Smooth muscle cell (in vitro differentiated cells): ENCODE results near the gene STX8. TPM values are rescaled to one million over a fixed set of nuclear protein-coding genes. Genes with fewer than 3 reads are reported as not detected.
"Not testable (repeated sequence)": the region's sequence is repeated elsewhere in the genome, so short reads cannot be mapped to it uniquely, and the experiment has no call there.

Source experiments
- DNase-seq: peaks from one replicate; lab custom pipeline; 2025; ENCODE audit not compliant: unreplicated experiment; lab: John Stamatoyannopoulos, UW
- H2AFZ ChIP-seq: fragments of 200-600 bp; sonication (generic); 2 replicates; pipeline ENCODE4 v1.6.0; 2016; ENCODE audit warnings: antibody characterized with exemption, low read depth, mild to moderate bottlenecking
- H3F3A ChIP-seq: fragments of 200-600 bp; sonication (generic); 2 replicates; pipeline ENCODE4 v1.6.0; 2017; ENCODE audit warnings: antibody characterized with exemption, low read depth
- H3K27ac ChIP-seq: fragments of 200-600 bp; sonication (generic); 2 replicates; pipeline ENCODE4 v1.5.1; 2016; ENCODE audit warnings: low read depth, mild to moderate bottlenecking
- H3K27me3 ChIP-seq: fragments of 200-600 bp; sonication (generic); 2 replicates; pipeline ENCODE4 v1.6.1; 2016; ENCODE audit warnings: low read depth, mild to moderate bottlenecking
- H3K36me3 ChIP-seq: fragments of 200-600 bp; sonication (generic); 2 replicates; pipeline ENCODE4 v1.5.1; 2016; ENCODE audit warnings: low read depth
- H3K4me1 ChIP-seq: fragments of 200-600 bp; sonication (generic); 2 replicates; pipeline ENCODE4 v1.5.1; 2016; ENCODE audit warnings: low read depth
- H3K4me2 ChIP-seq: fragments of 200-600 bp; sonication (generic); 2 replicates; pipeline ENCODE4 v1.6.0; 2016; ENCODE audit warnings: mild to moderate bottlenecking
- H3K4me3 ChIP-seq: fragments of 200-600 bp; sonication (generic); 2 replicates; pipeline ENCODE4 v1.5.1; 2016; ENCODE audit warnings: mild to moderate bottlenecking
- H3K79me2 ChIP-seq: fragments of 200-600 bp; sonication (generic); 2 replicates; pipeline ENCODE4 v1.6.0; 2016; ENCODE audit warnings: low read depth, mild to moderate bottlenecking
- H3K9ac ChIP-seq: fragments of 200-600 bp; sonication (generic); 2 replicates; pipeline ENCODE4 v1.6.0; 2016; ENCODE audit warnings: low read depth
- H3K9me3 ChIP-seq: fragments of 200-600 bp; sonication (generic); replicated peaks from 2 replicates; pipeline ENCODE4 v1.5.1; 2016; ENCODE audit warnings: low read depth
- H4K20me1 ChIP-seq: fragments of 200-600 bp; sonication (generic); 2 replicates; pipeline ENCODE4 v1.6.0; 2016; ENCODE audit warnings: low read depth
- WGBS: methylation state at CpG from one replicate; pipeline ENCODE4 v1.1.7; 2016; ENCODE audit warnings: low lambda C conversion rate; 5-methylcytosine and 5-hydroxymethylcytosine counted together
- polyA plus RNA-seq: library from polyadenylated mRNA; unstranded; fragments of >200 nt; fragmentation: Nextera tagmentation; extraction: Ambion mirVana; gene quantifications from 2 replicates; pipeline ENCODE4 v1.2.1, GENCODE V29; 2016
- total RNA-seq: library from RNA; depleted of rRNA; stranded (reverse); fragments of >200 nt; gene quantifications from 2 replicates; pipeline ENCODE4 v1.2.3, GENCODE V29; 2014
- TF ChIP-seq, protein P1 (sequence below): fragments of 200-600 bp; sonication (generic); IDR thresholded peaks from 2 replicates; pipeline ENCODE4 v1.5.1; 2017; ENCODE audit warnings: borderline replicate concordance, mild to moderate bottlenecking, antibody characterized with exemption; ENCODE audit not compliant: insufficient read depth, poor library complexity, severe bottlenecking

The STX8 gene
- total and polyA plus RNA-seq, 2 experiments from 2014 or later = 63.8 to 88.5 TPM

DNA sequence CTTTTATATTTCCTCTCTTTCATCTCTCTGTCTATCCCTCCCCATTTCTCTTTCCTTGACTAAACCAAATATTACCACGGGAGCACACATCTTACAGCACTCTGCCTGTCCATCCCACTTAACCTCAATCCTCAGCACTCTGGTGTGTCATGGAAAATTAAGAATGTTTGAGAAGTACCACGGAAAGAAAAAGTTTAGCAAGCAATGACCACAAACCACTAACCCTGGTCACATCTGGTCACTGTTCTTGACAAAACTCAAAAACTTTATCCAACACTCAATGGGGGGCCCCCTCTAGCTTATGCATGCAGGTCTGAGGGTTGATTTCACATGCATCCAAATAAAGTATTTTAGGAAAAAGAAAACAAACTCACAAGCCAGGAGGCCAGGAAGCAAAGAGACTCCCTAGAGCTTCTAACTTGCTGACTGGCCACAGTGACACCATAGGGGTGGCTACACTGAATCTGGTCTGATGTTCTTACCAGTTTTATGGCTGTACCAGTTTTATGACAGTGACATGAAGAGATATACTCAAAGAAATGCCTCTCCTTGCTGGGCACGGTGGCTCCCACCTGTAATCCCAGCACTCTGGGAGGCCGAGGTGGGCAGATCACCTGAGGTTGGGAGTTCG is 229.2 kb downstream of the STX8 start:
- no peak overlapping the region for H3K4me3 ChIP-seq
- H3K27ac ChIP-seq = no peak overlapping the region
- peak overlapping the region; percentile 6 for H3K4me2 ChIP-seq
- DNase-seq = no peak
- H3K9me3 ChIP-seq = no peaks in the 10 kb centered on the region
- peaks cover 10% of the 10 kb centered on the region for H4K20me1 ChIP-seq
- TF ChIP-seq, protein P1, sequence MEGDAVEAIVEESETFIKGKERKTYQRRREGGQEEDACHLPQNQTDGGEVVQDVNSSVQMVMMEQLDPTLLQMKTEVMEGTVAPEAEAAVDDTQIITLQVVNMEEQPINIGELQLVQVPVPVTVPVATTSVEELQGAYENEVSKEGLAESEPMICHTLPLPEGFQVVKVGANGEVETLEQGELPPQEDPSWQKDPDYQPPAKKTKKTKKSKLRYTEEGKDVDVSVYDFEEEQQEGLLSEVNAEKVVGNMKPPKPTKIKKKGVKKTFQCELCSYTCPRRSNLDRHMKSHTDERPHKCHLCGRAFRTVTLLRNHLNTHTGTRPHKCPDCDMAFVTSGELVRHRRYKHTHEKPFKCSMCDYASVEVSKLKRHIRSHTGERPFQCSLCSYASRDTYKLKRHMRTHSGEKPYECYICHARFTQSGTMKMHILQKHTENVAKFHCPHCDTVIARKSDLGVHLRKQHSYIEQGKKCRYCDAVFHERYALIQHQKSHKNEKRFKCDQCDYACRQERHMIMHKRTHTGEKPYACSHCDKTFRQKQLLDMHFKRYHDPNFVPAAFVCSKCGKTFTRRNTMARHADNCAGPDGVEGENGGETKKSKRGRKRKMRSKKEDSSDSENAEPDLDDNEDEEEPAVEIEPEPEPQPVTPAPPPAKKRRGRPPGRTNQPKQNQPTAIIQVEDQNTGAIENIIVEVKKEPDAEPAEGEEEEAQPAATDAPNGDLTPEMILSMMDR = no peak
- H3F3A ChIP-seq = no peaks in the 10 kb centered on the region
- no peaks in the 10 kb centered on the region for H3K79me2 ChIP-seq
- WGBS = 74% methylated on average over 5 of the region's 5 CpGs
- H3K27me3 ChIP-seq = no peaks in the 10 kb centered on the region
- no peaks in the 10 kb centered on the region for H3K36me3 ChIP-seq
- no peak overlapping the region for H2AFZ ChIP-seq
- H3K9ac ChIP-seq = no peak overlapping the region
- H3K4me1 ChIP-seq = peaks cover 4% of the 10 kb centered on the region

DNA sequence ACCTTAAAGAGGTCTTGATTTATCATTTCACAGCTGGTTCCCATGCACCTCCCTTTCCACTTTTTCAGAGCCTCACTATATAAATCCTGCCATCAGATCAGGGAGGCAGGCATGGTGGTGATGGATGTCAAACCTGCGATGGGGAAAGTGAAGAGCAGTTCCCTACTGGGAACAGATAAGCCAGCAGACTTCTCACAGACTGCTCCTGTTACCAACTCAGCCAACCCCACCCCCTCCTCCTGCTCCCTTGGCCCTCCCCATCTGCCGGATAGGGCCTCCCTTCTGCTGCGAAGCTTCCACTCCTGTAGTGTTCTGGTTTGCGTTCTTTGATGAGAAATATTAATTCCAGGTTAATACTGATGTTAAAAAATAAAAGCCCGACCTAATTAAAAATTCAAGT is 232.1 kb downstream of the STX8 start:
- WGBS = 40% methylated on average over 5 of the region's 5 CpGs
- no peak overlapping the region for H3K27ac ChIP-seq
- H3K36me3 ChIP-seq = no peaks in the 10 kb centered on the region
- H3F3A ChIP-seq = no peaks in the 10 kb centered on the region
- no peak for DNase-seq
- H3K9me3 ChIP-seq = no peaks in the 10 kb centered on the region
- TF ChIP-seq, protein P1 = no peak
- peaks cover 10% of the 10 kb centered on the region for H4K20me1 ChIP-seq
- H3K27me3 ChIP-seq = no peaks in the 10 kb centered on the region
- H3K9ac ChIP-seq = no peak overlapping the region
- H3K4me1 ChIP-seq = peaks cover 4% of the 10 kb centered on the region
- no peaks in the 10 kb centered on the region for H3K79me2 ChIP-seq
- H3K4me2 ChIP-seq = no peak overlapping the region
- H2AFZ ChIP-seq = no peak overlapping the region
- no peak overlapping the region for H3K4me3 ChIP-seq

DNA sequence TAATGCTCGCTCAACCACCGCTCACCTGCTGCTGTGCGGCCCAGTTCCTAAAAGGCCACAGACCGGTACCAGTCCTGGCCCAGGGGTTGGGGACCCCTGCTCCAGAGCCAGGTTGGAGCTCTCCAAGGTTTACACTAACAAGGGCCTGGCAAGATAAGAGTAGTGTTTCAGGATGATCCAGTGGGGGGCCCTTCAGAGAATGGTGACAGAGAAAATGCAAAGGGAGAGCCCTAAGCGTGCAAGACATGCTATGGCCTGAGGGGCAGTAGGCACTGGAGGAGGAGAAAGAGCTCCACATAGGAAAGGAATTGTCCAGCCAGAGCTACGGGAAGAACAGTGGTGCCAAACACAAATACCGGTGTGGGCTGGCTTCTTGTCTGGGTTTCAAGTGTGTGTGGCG is 233.4 kb downstream of the STX8 start:
- WGBS = 98% methylated on average over 8 of the region's 8 CpGs
- H3K9me3 ChIP-seq = no peaks in the 10 kb centered on the region
- TF ChIP-seq, protein P1 = no peak

DNA sequence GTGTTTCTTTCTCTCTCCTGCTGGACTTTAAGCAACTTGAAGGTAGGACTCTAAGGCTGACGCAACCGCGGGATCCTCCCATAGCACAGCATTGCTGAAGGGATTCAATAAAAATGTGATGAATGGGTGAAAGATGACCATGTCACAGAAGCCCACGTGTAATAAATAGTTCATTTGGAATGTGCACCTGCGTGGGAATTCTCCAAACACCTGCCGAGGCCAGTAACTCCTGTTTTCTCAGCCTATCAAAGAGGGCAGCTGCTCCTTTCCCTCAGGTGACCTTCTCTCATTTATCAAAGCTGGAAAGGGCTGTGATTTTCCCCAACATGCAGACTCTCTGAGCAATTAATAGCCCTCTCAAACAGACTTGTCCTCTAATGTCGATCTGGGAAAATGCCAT is 235.7 kb downstream of the STX8 start:
- TF ChIP-seq, protein P1 = no peak
- WGBS = 92% methylated on average over 7 of the region's 7 CpGs
- H2AFZ ChIP-seq = no peak overlapping the region

More for the DNA sequence above, 233.4 kb downstream of the STX8 start:
- H3K79me2 ChIP-seq = no peaks in the 10 kb centered on the region
- peaks cover 4% of the 10 kb centered on the region for H3K4me1 ChIP-seq
- no peaks in the 10 kb centered on the region for H3K27me3 ChIP-seq
- H4K20me1 ChIP-seq = peaks cover 10% of the 10 kb centered on the region
- H3F3A ChIP-seq = no peaks in the 10 kb centered on the region
- no peak for DNase-seq
- no peak overlapping the region for H3K9ac ChIP-seq
- H3K27ac ChIP-seq = no peak overlapping the region
- no peak overlapping the region for H3K4me2 ChIP-seq
- no peak overlapping the region for H2AFZ ChIP-seq
- no peak overlapping the region for H3K4me3 ChIP-seq
- H3K36me3 ChIP-seq = no peaks in the 10 kb centered on the region

DNA sequence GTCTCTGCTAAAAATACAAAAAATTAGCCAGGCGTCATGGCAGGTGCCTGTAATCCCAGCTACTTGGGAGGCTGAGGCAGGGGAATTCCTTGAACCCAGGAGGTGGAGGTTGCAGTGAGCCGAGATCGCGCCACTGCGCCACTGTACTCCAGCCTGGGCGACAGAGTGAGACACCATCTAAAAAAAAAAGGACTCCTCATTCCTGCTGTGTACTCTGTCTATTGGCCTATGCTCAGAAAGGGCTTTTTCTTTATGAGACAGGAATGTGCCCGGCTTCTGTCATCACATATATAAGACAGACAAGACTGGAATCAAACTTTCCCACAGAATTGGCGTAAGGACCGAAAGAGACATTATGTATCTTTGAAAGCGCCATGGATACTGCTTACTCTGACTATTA is 236.1 kb downstream of the STX8 start:
- not testable (repeated sequence) for H3F3A ChIP-seq, H3K36me3 ChIP-seq, H3K4me2 ChIP-seq, H4K20me1 ChIP-seq, H3K4me1 ChIP-seq, H3K27ac ChIP-seq, H3K9ac ChIP-seq, H3K4me3 ChIP-seq, DNase-seq, H3K9me3 ChIP-seq, H3K27me3 ChIP-seq, H3K79me2 ChIP-seq, H2AFZ ChIP-seq
- WGBS = 87% methylated on average over 10 of the region's 10 CpGs

More for the DNA sequence above, 235.7 kb downstream of the STX8 start:
- no peaks in the 10 kb centered on the region for H3K27me3 ChIP-seq
- peaks cover 6% of the 10 kb centered on the region for H4K20me1 ChIP-seq
- H3K4me3 ChIP-seq = no peak overlapping the region
- H3K4me2 ChIP-seq = no peak overlapping the region
- H3K27ac ChIP-seq = no peak overlapping the region
- peaks cover 4% of the 10 kb centered on the region for H3K4me1 ChIP-seq
- H3K79me2 ChIP-seq = no peaks in the 10 kb centered on the region
- no peaks in the 10 kb centered on the region for H3K9me3 ChIP-seq
- H3F3A ChIP-seq = no peaks in the 10 kb centered on the region
- no peak overlapping the region for H3K9ac ChIP-seq
- H3K36me3 ChIP-seq = no peaks in the 10 kb centered on the region
- no peak for DNase-seq
